WTC11 (cell line): ENCODE measurements around the gene NPTX1. TPM values are rescaled to one million over a fixed set of nuclear protein-coding genes. Genes with fewer than 3 reads are reported as not detected.

Experiments
- ATAC-seq: fragments of 200-7000 bp; cut with Tn5 transposase; 2 replicates; pipeline ENCODE4 v1.10.0; 2021; ENCODE audit warnings: mild to moderate bottlenecking, moderate library complexity
- CTCF ChIA-PET: fragments of 300-600 bp; sonication (Branson Sonifier 250); formaldehyde crosslinking; loops from one replicate; lab custom pipeline; 2021; ENCODE audit warnings: antibody characterized with exemption; lab: Charles Lee
- POLR2A ChIA-PET: fragments of 350-600 bp; sonication (Branson Sonifier 250); formaldehyde crosslinking; loops from one replicate; lab custom pipeline; 2021; ENCODE audit warnings: antibody characterized with exemption; lab: Charles Lee
- DNase-seq: peaks from one replicate; pipeline ENCODE4 v3.0.0; 2021; ENCODE audit warnings: low spot score
- H3K27ac Mint-ChIP-seq: 2 replicates; pipeline ENCODE4 v1.8.0; 2021; ENCODE audit warnings: mixed read lengths
- H3K27me3 Mint-ChIP-seq: 2 replicates; pipeline ENCODE4 v1.8.0; 2021; ENCODE audit warnings: low read depth, mild to moderate bottlenecking, moderate library complexity, mixed read lengths
- H3K36me3 Mint-ChIP-seq: 2 replicates; pipeline ENCODE4 v1.8.0; 2021; ENCODE audit warnings: mixed read lengths
- H3K4me1 Mint-ChIP-seq: 2 replicates; pipeline ENCODE4 v1.8.0; 2022; ENCODE audit warnings: mixed read lengths
- H3K4me3 Mint-ChIP-seq: 2 replicates; pipeline ENCODE4 v1.8.0; 2021; ENCODE audit warnings: mild to moderate bottlenecking, moderate library complexity, mixed read lengths
- H3K9me3 Mint-ChIP-seq: 2 replicates; pipeline ENCODE4 v1.8.0; 2021; ENCODE audit warnings: mixed read lengths
- AR ChIP-seq: fragments of 250-450 bp; sonication (Bioruptor Pico); IDR thresholded peaks from 2 replicates; pipeline ENCODE4 v1.9.0; 2021; ENCODE audit warnings: mild to moderate bottlenecking
- CBFB ChIP-seq: sonication (generic); formaldehyde crosslinking; IDR thresholded peaks from 2 replicates; pipeline ENCODE4 v1.8.1; 2022; ENCODE audit warnings: mild to moderate bottlenecking, low read depth, missing genetic modification reagents
- CTCF ChIP-seq: fragments of 200-600 bp; IDR thresholded peaks from 2 replicates; pipeline ENCODE4 v1.8.0; 2022; ENCODE audit warnings: antibody characterized with exemption
- ESRRA ChIP-seq: sonication (generic); formaldehyde crosslinking; IDR thresholded peaks from 2 replicates; pipeline ENCODE4 v1.8.1; 2022; ENCODE audit warnings: mild to moderate bottlenecking, missing genetic modification reagents, borderline replicate concordance
- FOXJ3 ChIP-seq: sonication (generic); formaldehyde crosslinking; IDR thresholded peaks from 2 replicates; pipeline ENCODE4 v1.9.0; 2021; ENCODE audit warnings: missing genetic modification reagents, mild to moderate bottlenecking, borderline replicate concordance
- FOXK1 ChIP-seq: sonication (generic); formaldehyde crosslinking; IDR thresholded peaks from 2 replicates; pipeline ENCODE4 v1.8.0; 2022; ENCODE audit warnings: mild to moderate bottlenecking, moderate library complexity, missing genetic modification reagents
- FOXP4 ChIP-seq: sonication (generic); formaldehyde crosslinking; IDR thresholded peaks from 2 replicates; pipeline ENCODE4 v1.8.0; 2022; ENCODE audit warnings: mild to moderate bottlenecking, missing genetic modification reagents
- HMGA2 ChIP-seq: fragments of 250-450 bp; sonication (Bioruptor Pico); IDR thresholded peaks from 2 replicates; pipeline ENCODE4 v1.4.0; 2021; ENCODE audit warnings: mild to moderate bottlenecking, moderate library complexity
- HMGXB4 ChIP-seq: sonication (generic); formaldehyde crosslinking; IDR thresholded peaks from 2 replicates; pipeline ENCODE4 v1.8.1; 2023; ENCODE audit warnings: mild to moderate bottlenecking, moderate library complexity, missing genetic modification reagents
- IRF2 ChIP-seq: sonication (generic); formaldehyde crosslinking; IDR thresholded peaks from 2 replicates; pipeline ENCODE4 v1.8.0; 2022; ENCODE audit warnings: low read depth, missing genetic modification reagents, borderline replicate concordance
- JAZF1 ChIP-seq: fragments of 250-450 bp; sonication (Bioruptor Pico); IDR thresholded peaks from 2 replicates; pipeline ENCODE4 v1.9.0; 2021; ENCODE audit warnings: moderate library complexity, mild to moderate bottlenecking, inconsistent platforms
- MYBL2 ChIP-seq: sonication (generic); formaldehyde crosslinking; IDR thresholded peaks from 2 replicates; pipeline ENCODE4 v1.8.1; 2023; ENCODE audit warnings: mild to moderate bottlenecking, moderate library complexity, missing genetic modification reagents
- PREB ChIP-seq: sonication (generic); formaldehyde crosslinking; IDR thresholded peaks from 2 replicates; pipeline ENCODE4 v1.8.1; 2022; ENCODE audit warnings: mild to moderate bottlenecking, missing genetic modification reagents, moderate library complexity, borderline replicate concordance
- RORB ChIP-seq: fragments of 250-450 bp; sonication (Bioruptor Pico); IDR thresholded peaks from 2 replicates; pipeline ENCODE4 v1.9.0; 2021; ENCODE audit warnings: mild to moderate bottlenecking
- SMAD4 ChIP-seq: sonication (generic); formaldehyde crosslinking; IDR thresholded peaks from 2 replicates; pipeline ENCODE4 v1.8.0; 2022; ENCODE audit warnings: mild to moderate bottlenecking, missing genetic modification reagents
- ZBTB21 ChIP-seq: sonication (generic); formaldehyde crosslinking; IDR thresholded peaks from 2 replicates; pipeline ENCODE4 v1.8.1; 2023; ENCODE audit warnings: mild to moderate bottlenecking, missing genetic modification reagents, borderline replicate concordance
- ZMAT4 ChIP-seq: fragments of 250-450 bp; sonication (Bioruptor Pico); IDR thresholded peaks from 2 replicates; pipeline ENCODE4 v1.9.0; 2021; ENCODE audit warnings: mild to moderate bottlenecking
- ZNF263 ChIP-seq: sonication (generic); formaldehyde crosslinking; IDR thresholded peaks from 2 replicates; pipeline ENCODE4 v1.8.1; 2022; ENCODE audit warnings: low read depth, mild to moderate bottlenecking, moderate library complexity, missing genetic modification reagents
- ZNF416 ChIP-seq: fragments of 250-450 bp; sonication (Bioruptor Pico); IDR thresholded peaks from 2 replicates; pipeline ENCODE4 v1.9.0; 2021; ENCODE audit warnings: mild to moderate bottlenecking, inconsistent platforms
- ZNF423 ChIP-seq: fragments of 250-450 bp; sonication (Bioruptor Pico); IDR thresholded peaks from 2 replicates; pipeline ENCODE4 v2.1.2; 2022; ENCODE audit warnings: mild to moderate bottlenecking, moderate library complexity
- total RNA-seq: library from RNA; stranded (reverse); gene quantifications from 3 replicates; pipeline ENCODE4 v1.2.3, GENCODE V29; 2021

Gene NPTX1
- total RNA-seq, 1 experiment from 2014 or later = 15.1 TPM

GRCh38 chr17:80501741-80502577, 25.6 kb upstream of the NPTX1 start:
- no peak overlapping the region for H3K4me3 Mint-ChIP-seq

GRCh38 chr17:80499961-80500665, 23.7 kb upstream of the NPTX1 start:
- TF ChIP-seq AR (CRISPR knock-in tag) = no peak
- no peak for TF ChIP-seq JAZF1
- TF ChIP-seq MYBL2 (CRISPR knock-in tag) = no peak
- no peak for TF ChIP-seq ESRRA
- TF ChIP-seq ZNF416 (CRISPR knock-in tag) = no peak
- no peak for TF ChIP-seq ZNF263 (CRISPR knock-in tag)
- no peak for TF ChIP-seq FOXP4 (CRISPR knock-in tag)
- TF ChIP-seq HMGXB4 (CRISPR knock-in tag) = no peak
- no peak for TF ChIP-seq ZBTB21 (CRISPR knock-in tag)
- TF ChIP-seq RORB (CRISPR knock-in tag) = no peak
- TF ChIP-seq, all 79 proteins: peak for 0
- ChIA-PET CTCF (interaction anchor here (0.6 to 1.6 kb wide), 4 partner anchors 13 to 73 kb away, joined by 3 to 4 read pairs (median 4); no protein-coding TSS in a partner anchor), POLR2A (no interaction called here)
- Mint-ChIP-seq H3K27ac (no peak overlapping the region), H3K36me3 (no peaks in the 10 kb centered on the region), H3K9me3 (no peaks in the 10 kb centered on the region), H3K27me3 (no peaks in the 10 kb centered on the region), H3K4me1 (peaks cover 4% of the 10 kb centered on the region), H3K4me3 (no peak overlapping the region)
- no peak for ATAC-seq
- DNase-seq = no peak

More at GRCh38 chr17:80501741-80502577, 25.6 kb upstream of the NPTX1 start:
- DNase-seq (no peak), ATAC-seq (no peak)
- Mint-ChIP-seq H3K27ac (no peak overlapping the region), H3K9me3 (no peaks in the 10 kb centered on the region), H3K4me1 (peaks cover 4% of the 10 kb centered on the region), H3K27me3 (no peaks in the 10 kb centered on the region), H3K36me3 (no peaks in the 10 kb centered on the region)
- CTCF ChIA-PET = interaction anchor here (0.6 to 1.5 kb wide), 3 partner anchors 15 to 75 kb away, joined by 3 to 4 read pairs (median 3); no protein-coding TSS in a partner anchor
- POLR2A ChIA-PET = no interaction called here
- TF ChIP-seq ZNF423 (CRISPR knock-in tag) = no peak
- TF ChIP-seq CTCF = no peak
- TF ChIP-seq IRF2 (CRISPR knock-in tag) = no peak
- TF ChIP-seq PREB (CRISPR knock-in tag) = no peak
- no peak for TF ChIP-seq ZMAT4
- no peak for TF ChIP-seq SMAD4
- TF ChIP-seq FOXK1 (CRISPR knock-in tag) = no peak
- TF ChIP-seq FOXJ3 (CRISPR knock-in tag) = no peak
- no peak for TF ChIP-seq CBFB
- TF ChIP-seq HMGA2 = no peak
